GM23338 (cell line): ENCODE results near the gene PACS2. TPM values are rescaled to one million over a fixed set of nuclear protein-coding genes. Genes with fewer than 3 reads are reported as not detected.

ENCODE experiments used
- ATAC-seq: fragments of 200-7000 bp; cut with Tn5 transposase; 3 replicates; pipeline ENCODE4 v1.9.1; 2020
- DNase-seq: peaks from one replicate; pipeline ENCODE4 v3.0.0-alpha.2; 2015; ENCODE audit warnings: low spot score
- H2AFZ ChIP-seq: fragments of 200-600 bp; sonication (generic); 2 replicates; pipeline ENCODE4 v1.8.0; 2016; ENCODE audit warnings: antibody characterized with exemption, mild to moderate bottlenecking, moderate library complexity
- H3F3A ChIP-seq: fragments of 200-600 bp; sonication (generic); replicated peaks from 2 replicates; pipeline ENCODE4 v1.8.0; 2017; ENCODE audit warnings: antibody characterized with exemption, mixed run types, low read depth
- H3K27ac ChIP-seq: fragments of 200-600 bp; sonication (generic); 2 replicates; pipeline ENCODE4 v1.6.1; 2016; ENCODE audit warnings: low read depth
- H3K27me3 ChIP-seq: fragments of 200-600 bp; sonication (generic); 2 replicates; pipeline ENCODE4 v1.8.0; 2016; ENCODE audit warnings: mild to moderate bottlenecking, mixed run types, moderate library complexity; ENCODE audit not compliant: insufficient read depth
- H3K36me3 ChIP-seq: fragments of 200-600 bp; sonication (generic); 2 replicates; pipeline ENCODE4 v1.8.0; 2016; ENCODE audit warnings: mild to moderate bottlenecking; ENCODE audit not compliant: insufficient read depth
- H3K4me1 ChIP-seq: fragments of 200-600 bp; sonication (generic); 2 replicates; pipeline ENCODE4 v1.8.0; 2016; ENCODE audit warnings: mild to moderate bottlenecking, moderate library complexity; ENCODE audit not compliant: insufficient read depth
- H3K4me2 ChIP-seq: fragments of 200-600 bp; sonication (generic); 2 replicates; pipeline ENCODE4 v1.7.1; 2017; ENCODE audit warnings: mixed run types
- H3K4me3 ChIP-seq: fragments of 200-600 bp; sonication (generic); 2 replicates; pipeline ENCODE4 v1.6.1; 2016; ENCODE audit warnings: mixed run types
- H3K79me2 ChIP-seq: fragments of 200-600 bp; sonication (generic); replicated peaks from 2 replicates; pipeline ENCODE4 v1.8.0; 2017; ENCODE audit warnings: mild to moderate bottlenecking; ENCODE audit not compliant: insufficient read depth
- H3K9me2 ChIP-seq: fragments of 200-600 bp; sonication (generic); 2 replicates; pipeline ENCODE4 v1.8.0; 2017; ENCODE audit not compliant: insufficient read depth
- H4K20me1 ChIP-seq: fragments of 200-600 bp; sonication (generic); replicated peaks from 2 replicates; pipeline ENCODE4 v1.8.0; 2017; ENCODE audit warnings: mild to moderate bottlenecking; ENCODE audit not compliant: insufficient read depth
- H3K27ac Mint-ChIP-seq: 2 replicates; pipeline ENCODE4 v1.8.0; 2020; ENCODE audit warnings: inconsistent platforms, mild to moderate bottlenecking, moderate library complexity, mixed read lengths
- H3K27me3 Mint-ChIP-seq: 3 replicates; pipeline ENCODE4 v1.8.0; 2022; ENCODE audit warnings: low read depth, mild to moderate bottlenecking, moderate library complexity, mixed read lengths, inconsistent platforms; ENCODE audit not compliant: insufficient read depth, poor library complexity
- H3K36me3 Mint-ChIP-seq: 3 replicates; pipeline ENCODE4 v1.8.0; 2021; ENCODE audit warnings: low read depth, mild to moderate bottlenecking, inconsistent platforms, moderate library complexity, mixed read lengths
- H3K4me1 Mint-ChIP-seq: 3 replicates; pipeline ENCODE4 v1.8.0; 2020; ENCODE audit warnings: mild to moderate bottlenecking, inconsistent platforms, mixed read lengths
- H3K4me3 Mint-ChIP-seq: 3 replicates; pipeline ENCODE4 v1.8.0; 2021; ENCODE audit warnings: moderate library complexity, mild to moderate bottlenecking, inconsistent platforms, mixed read lengths
- H3K9me3 Mint-ChIP-seq: 3 replicates; pipeline ENCODE4 v1.8.0; 2020; ENCODE audit warnings: moderate library complexity, mild to moderate bottlenecking, inconsistent platforms, mixed read lengths
- CREB1 ChIP-seq: fragments of 250-450 bp; sonication (Bioruptor Pico); IDR thresholded peaks from 2 replicates; pipeline ENCODE4 v1.5.0; 2020; ENCODE audit warnings: low read depth, mild to moderate bottlenecking, moderate library complexity
- CTCF ChIP-seq, 2 experiments: fragments of 200-600 bp in 1 of 2; sonication (generic) in 1 of 2; conservative IDR thresholded peaks; 2 replicates each; pipeline versions ENCODE4 v1.5.1 to v1.6.1; 2016 to 2017; ENCODE audit warnings: antibody characterized with exemption in 2 of 2, low read depth in 2 of 2, mild to moderate bottlenecking in 2 of 2, moderate library complexity in 1 of 2
- ETS1 ChIP-seq: IDR thresholded peaks from 2 replicates; pipeline ENCODE4 v1.6.1; 2016; ENCODE audit warnings: antibody characterized with exemption
- EZH2 ChIP-seq: fragments of 200-600 bp; sonication (generic); IDR thresholded peaks from one replicate; pipeline ENCODE4 v1.8.0; 2017; ENCODE audit warnings: antibody characterized with exemption, mild to moderate bottlenecking, low read depth; ENCODE audit not compliant: unreplicated experiment
- EZH2phosphoT487 ChIP-seq: fragments of 200-600 bp; sonication (generic); IDR thresholded peaks from one replicate; pipeline ENCODE4 v1.8.1; 2018; ENCODE audit warnings: antibody characterized with exemption; ENCODE audit not compliant: unreplicated experiment
- JUNB ChIP-seq: IDR thresholded peaks from one replicate; pipeline ENCODE4 v1.6.1; 2016; ENCODE audit warnings: antibody characterized with exemption; ENCODE audit not compliant: unreplicated experiment
- NANOG ChIP-seq: IDR thresholded peaks from 2 replicates; pipeline ENCODE4 v1.6.1; 2016; ENCODE audit warnings: antibody characterized with exemption, borderline replicate concordance
- POLR2AphosphoS5 ChIP-seq: IDR thresholded peaks from 2 replicates; pipeline ENCODE4 v1.6.1; 2016; ENCODE audit warnings: antibody characterized with exemption, low read depth
- REST ChIP-seq: IDR thresholded peaks from one replicate; pipeline ENCODE4 v1.6.1; 2018; ENCODE audit warnings: antibody characterized with exemption; ENCODE audit not compliant: unreplicated experiment
- STAT1 ChIP-seq: IDR thresholded peaks from one replicate; pipeline ENCODE4 v1.6.1; 2016; ENCODE audit warnings: antibody characterized with exemption; ENCODE audit not compliant: unreplicated experiment
- ZNF114 ChIP-seq: fragments of 250-450 bp; sonication (Bioruptor Pico); IDR thresholded peaks from 2 replicates; pipeline ENCODE4 v1.5.0; 2020; ENCODE audit warnings: mild to moderate bottlenecking, moderate library complexity
- ZNF331 ChIP-seq: fragments of 250-450 bp; sonication (Bioruptor Pico); IDR thresholded peaks from 2 replicates; pipeline ENCODE4 v1.5.0; 2020; ENCODE audit warnings: low read depth, mild to moderate bottlenecking, moderate library complexity
- ZNF462 ChIP-seq: fragments of 250-450 bp; sonication (Bioruptor Pico); IDR thresholded peaks from 2 replicates; pipeline ENCODE4 v1.5.0; 2020; ENCODE audit warnings: mild to moderate bottlenecking, moderate library complexity
- polyA plus RNA-seq: library from polyadenylated mRNA; unstranded; fragments of >200 nt; fragmentation: Nextera tagmentation; extraction: Ambion mirVana; gene quantifications from 2 replicates; pipeline ENCODE4 v1.2.1, GENCODE V29; 2016
- total RNA-seq: library from RNA; depleted of rRNA; stranded (reverse); fragments of >200 nt; shearing (Covaris generic); gene quantifications from 2 replicates; pipeline ENCODE4 v1.2.3, GENCODE V29; 2014

The PACS2 gene
- total and polyA plus RNA-seq, 2 experiments from 2014 or later, result 22.5 to 79.0 TPM

DNA sequence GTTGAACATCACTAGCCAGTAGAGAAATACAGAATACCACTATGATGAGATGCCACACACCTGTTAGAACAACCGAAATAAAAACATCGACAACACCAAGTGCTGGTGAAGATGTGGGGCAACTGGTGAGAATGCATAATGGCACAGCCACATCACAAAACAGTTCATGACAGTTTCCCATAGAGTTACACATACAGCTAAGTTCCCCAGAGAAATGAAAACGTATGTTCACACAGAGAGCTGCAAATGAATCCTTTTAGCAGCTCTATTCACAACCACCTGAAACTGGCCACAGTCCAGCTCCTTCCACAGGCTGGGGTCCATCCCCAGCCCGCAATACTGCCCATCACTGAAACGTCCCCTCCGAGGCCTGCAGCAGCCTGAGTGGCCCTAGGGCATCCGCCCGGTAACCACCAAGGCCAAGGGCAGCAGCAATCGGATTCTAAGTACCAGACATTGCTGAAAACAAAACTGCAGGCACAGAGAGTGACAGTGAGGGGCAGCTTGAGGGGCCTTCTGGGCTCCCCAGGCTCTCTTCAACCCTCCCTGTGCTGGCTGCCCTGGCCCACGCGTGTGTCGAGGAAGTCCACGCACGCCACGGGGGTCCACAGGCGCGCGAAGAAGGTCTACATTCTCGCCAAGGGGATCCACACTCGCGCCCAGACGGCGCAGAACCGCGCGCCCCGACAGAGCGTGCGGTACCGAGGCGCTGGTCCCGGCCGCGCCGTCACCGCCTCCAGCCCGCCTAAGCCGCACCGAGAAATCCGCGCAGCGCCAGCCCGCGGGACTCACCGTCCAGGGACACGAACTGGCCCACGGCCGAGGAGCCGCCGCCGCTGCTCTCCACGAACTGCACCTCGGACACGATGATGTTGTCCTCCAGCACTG lies 14.7 kb upstream of the PACS2 start:
- Histone ChIP-seq H3K4me3 (peak overlapping the region; percentile 85), H3K27ac (no peak overlapping the region), H3F3A (peaks cover 14% of the 10 kb centered on the region; the same call in 1 of the 2 replicates), H4K20me1 (peaks cover 15% of the 10 kb centered on the region), H3K4me2 (peak overlapping the region; percentile 88), H2AFZ (peak overlapping the region; percentile 66; the same call in 1 of the 2 replicates), H3K36me3 (no peaks in the 10 kb centered on the region), H3K27me3 (peaks cover 11% of the 10 kb centered on the region), H3K4me1 (no peaks in the 10 kb centered on the region; the same call in 1 of the 2 replicates), H3K9me2 (no peaks in the 10 kb centered on the region), H3K79me2 (peaks cover 50% of the 10 kb centered on the region)
- DNase-seq, result no peak
- peak overlapping the region; percentile 62; the same call in 1 of the 2 replicates for H3K27ac Mint-ChIP-seq
- H3K4me3 Mint-ChIP-seq, result peak overlapping the region; percentile 76
- TF ChIP-seq NANOG (no peak), CREB1 (CRISPR knock-in tag) (no peak), EZH2phosphoT487 (no peak), ETS1 (no peak), CTCF (conservative IDR thresholded peaks at IDR 0.05; ENCODE audit: low read depth in 2 of 2) (no peak), STAT1 (no peak), JUNB (no peak), REST (no peak), ZNF114 (CRISPR knock-in tag) (no peak), ZNF331 (CRISPR knock-in tag) (no peak), EZH2 (no peak), POLR2AphosphoS5 (no peak), ZNF462 (CRISPR knock-in tag) (no peak)
- peaks cover 6% of the 10 kb centered on the region for H3K4me1 Mint-ChIP-seq
- peaks cover 6% of the 10 kb centered on the region; the same call in 2 of the 3 replicates for H3K9me3 Mint-ChIP-seq
- H3K36me3 Mint-ChIP-seq, result peaks cover 6% of the 10 kb centered on the region; the same call in 2 of the 3 replicates
- H3K27me3 Mint-ChIP-seq, result peaks cover 13% of the 10 kb centered on the region
- ATAC-seq, result peak; percentile 10
